K562 (cell line): ENCODE results near the gene PPT1. TPM values are rescaled to one million over a fixed set of nuclear protein-coding genes. Genes with fewer than 3 reads are reported as not detected.
A peak's percentile ranks its signal among the peaks of the same experiment; 100 is the strongest.

ENCODE experiments used
- ARID2 ChIP-seq: fragments of 450-650 bp; IDR thresholded peaks from 2 replicates; pipeline ENCODE4 v1.6.1; 2017; ENCODE audit warnings: antibody characterized with exemption, mild to moderate bottlenecking
- ATF1 ChIP-seq, 2 experiments: fragments of 450-650 bp in 1 of 2; IDR thresholded peaks; 2 replicates each; pipeline ENCODE4 v1.6.1; 2016; ENCODE audit warnings: missing compliant biosample characterization in 1 of 2, missing genetic modification characterization in 1 of 2
- ATF2 ChIP-seq: sonication (generic); formaldehyde crosslinking; IDR thresholded peaks from 2 replicates; pipeline ENCODE4 v1.8.1; 2022; ENCODE audit warnings: missing genetic modification reagents
- CBX1 ChIP-seq: sonication (generic); IDR thresholded peaks from 2 replicates; pipeline ENCODE4 v1.6.1; 2016; ENCODE audit warnings: antibody characterized with exemption, low read depth, mild to moderate bottlenecking
- CBX3 ChIP-seq, 2 experiments: IDR thresholded peaks; 1 replicate in 1 of 2; 2 replicates in 1 of 2; pipeline ENCODE4 v1.6.1; 2012; ENCODE audit warnings: inconsistent platforms in 2 of 2, low read length in 2 of 2, borderline replicate concordance in 1 of 2, control low read depth in 1 of 2
- CREBBP ChIP-seq: IDR thresholded peaks from one replicate; pipeline ENCODE4 v1.6.1; 2012; ENCODE audit warnings: low read depth, mild to moderate bottlenecking, control low read depth, inconsistent platforms, low read length
- DEAF1 ChIP-seq: fragments of 450-650 bp; formaldehyde crosslinking; IDR thresholded peaks from 2 replicates; pipeline ENCODE4 v1.4.0; 2020; ENCODE audit warnings: mild to moderate bottlenecking, moderate library complexity
- DIDO1 ChIP-seq: fragments of 450-650 bp; IDR thresholded peaks from 2 replicates; pipeline ENCODE4 v1.6.1; 2016; ENCODE audit warnings: low read depth, missing biosample characterization, missing genetic modification characterization
- EHMT2 ChIP-seq: fragments of 450-650 bp; IDR thresholded peaks from 2 replicates; pipeline ENCODE4 v1.6.1; 2018; ENCODE audit warnings: antibody characterized with exemption
- ELF2 ChIP-seq: fragments of 250-450 bp; sonication (Bioruptor Pico); IDR thresholded peaks from 2 replicates; pipeline ENCODE4 v1.5.0; 2021; ENCODE audit warnings: mild to moderate bottlenecking
- GTF2B ChIP-seq: IDR thresholded peaks from 2 replicates; pipeline ENCODE4 v1.6.1; 2011; ENCODE audit not compliant: insufficient read length; ENCODE audit errors: extremely low read depth
- HES1 ChIP-seq: fragments of 450-650 bp; IDR thresholded peaks from 2 replicates; pipeline ENCODE4 v1.6.1; 2016; ENCODE audit warnings: low read depth, mild to moderate bottlenecking, moderate library complexity
- HLTF ChIP-seq: fragments of 450-650 bp; IDR thresholded peaks from 2 replicates; pipeline ENCODE4 v1.6.1; 2016
- HOXB6 ChIP-seq: fragments of 250-450 bp; sonication (Bioruptor Pico); IDR thresholded peaks from 2 replicates; pipeline ENCODE4 v1.5.1; 2022; ENCODE audit warnings: mild to moderate bottlenecking, borderline replicate concordance
- KLF16 ChIP-seq: IDR thresholded peaks from 2 replicates; pipeline ENCODE4 v1.6.1; 2016; ENCODE audit warnings: antibody characterized with exemption
- KLF6 ChIP-seq: fragments of 250-450 bp; sonication (Bioruptor Pico); IDR thresholded peaks from 2 replicates; pipeline ENCODE4 v1.4.0; 2020; ENCODE audit warnings: mild to moderate bottlenecking, moderate library complexity, borderline replicate concordance
- RFX1 ChIP-seq: fragments of 450-650 bp; IDR thresholded peaks from 2 replicates; pipeline ENCODE4 v1.6.1; 2016; ENCODE audit warnings: mild to moderate bottlenecking, moderate library complexity
- SMC3 ChIP-seq: conservative IDR thresholded peaks from 2 replicates; pipeline ENCODE4 v1.6.1; 2011; ENCODE audit warnings: low read depth, low read length, improper control_type of control experiment; ENCODE audit not compliant: insufficient read depth
- SRSF7 ChIP-seq: fragments of 200-400 bp; formaldehyde crosslinking; optimal IDR thresholded peaks from 2 replicates; pipeline ENCODE3; 2017; ENCODE audit warnings: mild to moderate bottlenecking, low read depth, low read length
- THAP7 ChIP-seq: fragments of 250-450 bp; sonication (Bioruptor Pico); IDR thresholded peaks from 2 replicates; pipeline ENCODE4 v1.5.0; 2021
- ZBTB43 ChIP-seq: sonication (generic); formaldehyde crosslinking; IDR thresholded peaks from 2 replicates; pipeline ENCODE4 v1.8.0; 2023; ENCODE audit warnings: mild to moderate bottlenecking, missing genetic modification reagents
- ZNF143 ChIP-seq: sonication (generic); formaldehyde crosslinking; IDR thresholded peaks from 2 replicates; pipeline ENCODE4 v1.9.0; 2022; ENCODE audit warnings: mild to moderate bottlenecking, missing genetic modification reagents
- ZNF551 ChIP-seq: fragments of 250-450 bp; sonication (Bioruptor Pico); IDR thresholded peaks from 2 replicates; pipeline ENCODE4 v1.5.0; 2021; ENCODE audit warnings: mild to moderate bottlenecking, moderate library complexity
- polyA plus RNA-seq, 8 experiments: library from polyadenylated mRNA; depleted of rRNA in 4 of 8; stranded (reverse) in 5 of 8; unstranded in 3 of 8; fragments of >200 nt; fragmentation: Nextera tagmentation in 2 of 8; fragmentation: Illumina TruSeq in 1 of 8; extraction: Ambion mirVana in 2 of 8; extraction: Trizol in 1 of 8; gene quantifications; 2 replicates each; pipeline versions ENCODE4 v1.2.1 to v1.2.3, GENCODE V29; 2011 to 2014; ENCODE audit warnings: inconsistent platforms in 1 of 8, missing spikeins in 1 of 8
- total RNA-seq, 7 experiments: library from RNA; depleted of rRNA in 6 of 7; stranded (reverse); fragments of >200 nt in 6 of 7; fragmentation: Illumina TruSeq in 2 of 7; extraction: Trizol in 2 of 7; gene quantifications; 2 replicates each; pipeline versions ENCODE4 v1.2.1 to v1.2.3, GENCODE V29; 2011 to 2021; ENCODE audit warnings: low replicate concordance in 1 of 7

Gene PPT1
- total and polyA plus RNA-seq, 9 of the 15 experiments (the other 6 are each of a cell fraction or from before 2014, with no cell fraction given): 72.2 to 285 (median 143) TPM

- TF ChIP-seq ATF1 (CRISPR knock-in tag; IDR thresholded peaks at IDR 0.05) (no peak), ATF1 (tag; IDR thresholded peaks at IDR 0.05) (peak; percentile 77), CREBBP (no peak), CBX1 (peak; percentile 61), HES1 (no peak), SMC3 (0 out of 2 replicates have a peak, but pooled peaks have one; percentile 5), DEAF1 (CRISPR knock-in tag) (no peak), EHMT2 (no peak), THAP7 (peak; percentile 55; the same call in 1 of the 2 replicates), CBX3 (IDR thresholded peaks at IDR 0.05; ENCODE audit: borderline replicate concordance in 1 of 2, low read length in 2 of 2) (no peak), KLF16 (no peak), ELF2 (CRISPR knock-in tag) (peak; percentile 75), DIDO1 (tag) (peak; percentile 38; the same call in 1 of the 2 replicates), RFX1 (no peak), SRSF7 (no peak), ZNF143 (CRISPR knock-in tag) (no peak; the same call in 1 of the 2 replicates), HOXB6 (CRISPR knock-in tag) (0 out of 2 replicates have a peak, but pooled peaks have one; percentile 6), ZBTB43 (peak; percentile 26; the same call in 1 of the 2 replicates), KLF6 (peak; percentile 98), ZNF551 (no peak), HLTF (no peak), ARID2 (no peak), GTF2B (no peak), ATF2 (CRISPR knock-in tag) (no peak)
Measured at GRCh38 chr1:40039757-40040510, 57.1 kb downstream of the PPT1 start (continued).
